Measurements from ENCODE around the gene TMEM45B.

DNA sequence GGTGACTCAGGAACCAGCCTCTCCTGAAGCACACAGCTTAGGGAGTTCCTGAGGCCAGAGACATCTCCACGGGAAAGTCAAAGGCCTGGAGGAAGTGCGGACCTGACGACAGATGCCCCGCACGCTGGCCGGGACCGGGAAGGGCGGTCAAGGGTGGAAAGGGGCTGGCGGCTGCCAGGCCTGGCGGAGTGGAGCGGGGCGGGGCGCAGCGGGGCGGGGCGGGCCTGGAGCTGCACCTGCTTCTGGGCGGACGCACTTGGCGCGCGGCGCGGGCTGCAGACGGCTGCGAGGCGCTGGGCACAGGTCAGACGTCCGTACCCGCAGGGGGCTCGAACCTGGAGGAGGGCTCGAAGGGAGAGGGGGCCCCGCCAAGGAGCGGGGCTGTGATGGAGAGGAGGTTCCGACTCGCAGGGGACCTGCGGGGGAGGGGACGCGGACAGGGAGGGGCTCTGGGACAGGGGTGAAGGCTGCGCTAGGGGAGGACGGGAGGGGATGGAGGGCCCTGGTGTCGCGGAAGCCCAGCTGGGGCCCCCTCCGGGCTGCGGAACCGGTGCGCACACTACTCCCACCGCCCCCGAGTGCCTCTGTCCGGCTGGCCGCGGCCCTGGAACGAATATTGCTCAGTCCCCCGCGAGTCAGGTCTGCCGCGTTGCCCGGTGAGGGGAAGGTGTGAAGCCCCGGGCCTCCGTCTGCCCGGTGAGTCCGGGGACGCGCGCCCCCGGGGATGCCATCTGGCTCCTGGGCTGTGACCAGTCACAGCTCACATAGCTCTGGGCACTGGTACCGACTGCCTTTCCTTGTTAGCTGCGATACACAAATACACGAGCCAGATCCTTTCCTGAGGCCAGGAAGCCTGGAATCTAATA, at the start of gene TMEM45B:
- no peak for TF ChIP-seq EP300 (IDR thresholded peaks at IDR 0.05)
- TF ChIP-seq, protein P1, sequence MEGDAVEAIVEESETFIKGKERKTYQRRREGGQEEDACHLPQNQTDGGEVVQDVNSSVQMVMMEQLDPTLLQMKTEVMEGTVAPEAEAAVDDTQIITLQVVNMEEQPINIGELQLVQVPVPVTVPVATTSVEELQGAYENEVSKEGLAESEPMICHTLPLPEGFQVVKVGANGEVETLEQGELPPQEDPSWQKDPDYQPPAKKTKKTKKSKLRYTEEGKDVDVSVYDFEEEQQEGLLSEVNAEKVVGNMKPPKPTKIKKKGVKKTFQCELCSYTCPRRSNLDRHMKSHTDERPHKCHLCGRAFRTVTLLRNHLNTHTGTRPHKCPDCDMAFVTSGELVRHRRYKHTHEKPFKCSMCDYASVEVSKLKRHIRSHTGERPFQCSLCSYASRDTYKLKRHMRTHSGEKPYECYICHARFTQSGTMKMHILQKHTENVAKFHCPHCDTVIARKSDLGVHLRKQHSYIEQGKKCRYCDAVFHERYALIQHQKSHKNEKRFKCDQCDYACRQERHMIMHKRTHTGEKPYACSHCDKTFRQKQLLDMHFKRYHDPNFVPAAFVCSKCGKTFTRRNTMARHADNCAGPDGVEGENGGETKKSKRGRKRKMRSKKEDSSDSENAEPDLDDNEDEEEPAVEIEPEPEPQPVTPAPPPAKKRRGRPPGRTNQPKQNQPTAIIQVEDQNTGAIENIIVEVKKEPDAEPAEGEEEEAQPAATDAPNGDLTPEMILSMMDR (IDR thresholded peaks at IDR 0.05) = no peak
- TF ChIP-seq POLR2A (IDR thresholded peaks at IDR 0.05; ENCODE audit: low read depth) = no peak

Measured in esophagus muscularis mucosa (tissue), 4 donors.